RWPE2 (cell line): ENCODE measurements around the gene CLMN.

ENCODE experiments used
- ATAC-seq: fragments of 200-7000 bp; cut with Tn5 transposase; 3 replicates; pipeline ENCODE4 v1.9.1; 2021; ENCODE audit warnings: low read depth
- DNase-seq: peaks from one replicate; pipeline ENCODE4 v3.0.0-alpha.2; 2020; ENCODE audit warnings: low spot score
- H3K27ac ChIP-seq: fragments of 450-650 bp; 2 replicates; pipeline ENCODE4 v1.5.1; 2017; ENCODE audit warnings: mild to moderate bottlenecking; ENCODE audit not compliant: poor library complexity, severe bottlenecking
- H3K27me3 ChIP-seq: fragments of 250-450 bp; sonication (Bioruptor Pico); 2 replicates; pipeline ENCODE4 v1.5.1; 2021; ENCODE audit warnings: mild to moderate bottlenecking, moderate library complexity; ENCODE audit not compliant: insufficient read depth, poor library complexity, severe bottlenecking
- H3K36me3 ChIP-seq: fragments of 250-450 bp; sonication (Bioruptor Pico); 2 replicates; pipeline ENCODE4 v1.5.1; 2020; ENCODE audit warnings: low read depth, mild to moderate bottlenecking, moderate library complexity
- H3K4me1 ChIP-seq: fragments of 250-450 bp; sonication (Bioruptor Pico); 2 replicates; pipeline ENCODE4 v1.5.1; 2021; ENCODE audit warnings: mild to moderate bottlenecking, moderate library complexity; ENCODE audit not compliant: insufficient read depth, poor library complexity, severe bottlenecking
- H3K4me3 ChIP-seq: fragments of 250-450 bp; sonication (Bioruptor Pico); 2 replicates; pipeline ENCODE4 v1.5.1; 2021; ENCODE audit warnings: mild to moderate bottlenecking, moderate library complexity; ENCODE audit not compliant: severe bottlenecking
- H3K9me3 ChIP-seq: fragments of 250-450 bp; sonication (Bioruptor Pico); 2 replicates; pipeline ENCODE4 v1.5.1; 2021; ENCODE audit warnings: mild to moderate bottlenecking, moderate library complexity; ENCODE audit not compliant: severe bottlenecking
- TF ChIP-seq, protein P1 (sequence below): fragments of 450-650 bp; IDR thresholded peaks from one replicate; pipeline ENCODE4 v1.5.1; 2017; ENCODE audit warnings: mild to moderate bottlenecking, moderate library complexity; ENCODE audit not compliant: poor library complexity, severe bottlenecking

CLMN gene

DNA sequence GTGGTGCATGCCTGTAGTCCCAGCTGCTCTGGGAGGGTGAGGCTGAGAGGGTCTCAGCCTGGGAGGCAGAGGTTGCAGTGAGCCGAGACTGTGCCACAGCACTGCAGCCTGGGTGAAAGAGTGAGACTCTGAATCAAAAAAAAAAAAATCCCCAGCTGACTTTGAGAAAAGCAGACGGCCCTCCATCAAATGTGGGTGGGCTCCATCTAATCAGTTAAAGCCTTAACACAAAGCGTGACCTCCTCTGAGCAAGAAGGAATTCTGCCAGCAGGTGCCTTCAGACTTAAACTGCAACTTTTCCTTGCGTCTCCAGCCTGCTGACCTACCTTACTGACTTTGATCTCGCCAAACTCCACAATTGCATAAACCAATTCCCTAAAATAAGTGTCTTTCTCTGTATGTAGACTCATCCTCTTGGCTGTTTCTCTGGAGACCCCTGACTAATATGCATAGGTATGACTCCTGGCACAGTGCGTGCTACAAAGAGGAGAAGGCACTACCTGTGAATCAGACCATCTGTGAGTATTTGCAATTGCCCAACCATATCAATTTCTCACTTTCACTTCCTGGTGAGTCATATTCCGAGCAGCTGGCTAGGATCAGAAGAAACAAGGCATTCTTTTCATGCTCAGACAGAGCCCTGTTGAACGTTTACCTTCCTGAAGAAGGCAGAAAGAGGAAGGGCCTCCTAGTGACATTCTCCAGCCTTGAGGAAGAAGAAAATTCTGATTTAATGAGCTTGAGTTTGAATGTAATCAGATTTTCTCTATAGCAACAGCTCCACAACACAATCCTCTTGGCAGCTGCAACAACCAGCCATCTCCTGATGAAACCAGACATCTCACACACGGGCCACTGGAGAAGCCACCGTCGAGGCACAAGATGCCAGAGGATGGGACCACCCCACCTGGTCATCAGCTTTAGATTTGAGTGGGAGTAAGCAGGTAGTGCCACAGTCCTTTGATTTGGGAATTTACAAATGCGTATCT, 54.3 kb downstream of the CLMN start:
- Histone ChIP-seq H3K27me3 (no peaks in the 10 kb centered on the region), H3K27ac (peak overlapping the region; percentile 91), H3K36me3 (peaks cover 8% of the 10 kb centered on the region; the same call in 1 of the 2 replicates), H3K4me3 (no peak overlapping the region), H3K4me1 (peaks cover 29% of the 10 kb centered on the region), H3K9me3 (peaks cover 5% of the 10 kb centered on the region)
- ATAC-seq (peak; percentile 98), DNase-seq (peak; percentile 94)
- TF ChIP-seq, protein P1, sequence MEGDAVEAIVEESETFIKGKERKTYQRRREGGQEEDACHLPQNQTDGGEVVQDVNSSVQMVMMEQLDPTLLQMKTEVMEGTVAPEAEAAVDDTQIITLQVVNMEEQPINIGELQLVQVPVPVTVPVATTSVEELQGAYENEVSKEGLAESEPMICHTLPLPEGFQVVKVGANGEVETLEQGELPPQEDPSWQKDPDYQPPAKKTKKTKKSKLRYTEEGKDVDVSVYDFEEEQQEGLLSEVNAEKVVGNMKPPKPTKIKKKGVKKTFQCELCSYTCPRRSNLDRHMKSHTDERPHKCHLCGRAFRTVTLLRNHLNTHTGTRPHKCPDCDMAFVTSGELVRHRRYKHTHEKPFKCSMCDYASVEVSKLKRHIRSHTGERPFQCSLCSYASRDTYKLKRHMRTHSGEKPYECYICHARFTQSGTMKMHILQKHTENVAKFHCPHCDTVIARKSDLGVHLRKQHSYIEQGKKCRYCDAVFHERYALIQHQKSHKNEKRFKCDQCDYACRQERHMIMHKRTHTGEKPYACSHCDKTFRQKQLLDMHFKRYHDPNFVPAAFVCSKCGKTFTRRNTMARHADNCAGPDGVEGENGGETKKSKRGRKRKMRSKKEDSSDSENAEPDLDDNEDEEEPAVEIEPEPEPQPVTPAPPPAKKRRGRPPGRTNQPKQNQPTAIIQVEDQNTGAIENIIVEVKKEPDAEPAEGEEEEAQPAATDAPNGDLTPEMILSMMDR, result no peak

DNA sequence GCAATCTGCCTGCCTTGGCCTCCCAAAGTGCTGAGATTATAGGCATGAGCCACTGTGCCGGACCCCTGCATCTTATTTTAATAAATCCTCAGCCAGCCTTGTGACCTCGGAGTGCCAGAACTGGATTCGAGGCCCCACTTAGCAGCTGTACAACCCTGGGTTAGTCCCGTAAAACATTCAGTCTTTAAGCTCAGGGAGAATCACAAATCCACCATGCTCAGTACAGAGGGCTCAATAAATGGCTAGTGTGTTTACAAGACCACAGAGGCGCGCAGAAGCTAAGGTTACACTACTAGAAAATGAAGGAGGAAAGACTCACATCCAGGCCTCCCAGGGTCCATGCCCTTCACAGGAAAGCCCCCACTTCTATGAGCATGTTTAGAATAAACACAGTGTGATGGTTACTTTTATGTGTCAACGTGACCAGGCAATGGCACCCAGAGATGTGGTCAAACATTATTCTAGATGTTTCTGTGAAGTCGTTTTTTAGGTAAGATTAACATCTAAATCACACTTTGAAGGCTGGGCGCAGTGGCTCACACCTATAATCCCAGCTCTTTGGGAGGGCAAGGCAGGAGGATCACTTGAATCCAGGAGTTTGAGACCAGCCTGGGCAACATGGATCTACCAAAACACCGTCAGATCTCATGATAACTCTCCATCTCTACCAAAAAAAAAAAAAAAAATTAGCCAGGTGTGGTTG, 55.3 kb downstream of the CLMN start:
- no peak for DNase-seq
- H3K27ac ChIP-seq, result peak overlapping the region; percentile 91

DNA sequence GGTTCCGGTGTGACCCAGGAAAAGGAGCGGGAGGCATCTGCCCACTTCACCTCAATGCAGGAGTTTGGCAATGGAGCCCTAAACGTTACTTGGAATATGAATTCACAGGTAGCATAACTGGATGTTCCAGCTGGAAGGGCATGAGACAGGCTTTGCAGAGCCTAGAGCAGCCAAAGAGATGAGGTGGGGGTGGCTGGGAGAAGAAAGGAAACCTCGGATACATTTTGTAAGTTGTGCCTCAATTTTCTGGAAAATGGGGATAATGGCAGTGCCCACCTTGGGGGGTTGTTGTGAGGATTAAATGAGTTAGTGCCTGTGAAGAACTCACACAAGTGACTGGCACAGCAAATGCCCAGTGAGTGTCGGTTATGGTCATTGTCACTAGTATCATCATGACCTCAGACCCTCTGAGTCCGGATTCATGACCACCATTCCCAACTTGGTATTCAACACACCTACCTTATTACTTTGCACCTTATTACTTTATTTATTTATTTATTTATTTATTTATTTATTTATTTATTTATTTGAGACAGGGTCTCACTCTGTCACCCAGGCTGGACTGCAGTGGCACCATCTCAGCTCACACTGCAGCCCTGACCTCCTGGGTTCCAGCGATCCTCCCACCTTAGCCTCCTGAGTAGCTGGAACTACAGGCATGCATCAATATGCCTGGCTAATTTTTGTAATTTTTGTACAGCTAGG, 56.0 kb downstream of the CLMN start:
- Histone ChIP-seq H3K9me3 (peaks cover 5% of the 10 kb centered on the region), H3K36me3 (peaks cover 8% of the 10 kb centered on the region; the same call in 1 of the 2 replicates), H3K27ac (no peak overlapping the region), H3K27me3 (no peaks in the 10 kb centered on the region), H3K4me1 (peaks cover 29% of the 10 kb centered on the region), H3K4me3 (no peak overlapping the region)
- TF ChIP-seq, protein P1, result no peak
- DNase-seq (no peak), ATAC-seq (no peak)

More for the DNA sequence above, 55.3 kb downstream of the CLMN start:
- TF ChIP-seq, protein P1, result no peak
- peaks cover 8% of the 10 kb centered on the region; the same call in 1 of the 2 replicates for H3K36me3 ChIP-seq
- peaks cover 29% of the 10 kb centered on the region for H3K4me1 ChIP-seq
- H3K9me3 ChIP-seq, result peaks cover 5% of the 10 kb centered on the region
- H3K4me3 ChIP-seq, result no peak overlapping the region
- ATAC-seq, result no peak
- no peaks in the 10 kb centered on the region for H3K27me3 ChIP-seq

DNA sequence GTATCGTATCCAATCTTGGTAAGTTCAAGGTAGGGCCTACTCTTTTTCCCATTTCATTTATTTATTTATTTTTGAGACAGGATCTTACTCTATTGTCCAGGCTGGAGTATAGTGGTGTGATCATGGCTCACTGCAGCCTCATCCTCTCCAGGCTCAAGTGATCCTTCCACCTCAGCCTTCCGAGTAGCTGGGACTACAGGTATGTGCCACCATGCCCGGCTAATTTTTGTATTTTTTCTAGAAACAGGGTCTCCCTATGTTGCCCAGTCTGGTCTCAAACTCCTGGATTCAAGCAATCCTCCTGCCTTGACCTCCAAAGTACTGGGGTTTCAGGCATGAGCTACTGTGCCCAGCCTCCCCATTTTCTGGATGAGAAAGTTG, 57.2 kb downstream of the CLMN start:
- Histone ChIP-seq H3K27me3 (no peaks in the 10 kb centered on the region), H3K36me3 (peaks cover 8% of the 10 kb centered on the region; the same call in 1 of the 2 replicates), H3K4me1 (peaks cover 29% of the 10 kb centered on the region), H3K4me3 (no peak overlapping the region), H3K27ac (no peak overlapping the region), H3K9me3 (peaks cover 5% of the 10 kb centered on the region)
- TF ChIP-seq, protein P1, result no peak
- DNase-seq (no peak), ATAC-seq (no peak)
